NCI-H82 treated with DMSO at 0.1 percent for 48 hours (cell line): Measurements from ENCODE around the gene SYTL3.

Experiments used
- DNase-seq: peaks from one replicate; lab custom pipeline; 2025; ENCODE audit not compliant: unreplicated experiment; lab: John Stamatoyannopoulos, UW

The SYTL3 gene

DNA sequence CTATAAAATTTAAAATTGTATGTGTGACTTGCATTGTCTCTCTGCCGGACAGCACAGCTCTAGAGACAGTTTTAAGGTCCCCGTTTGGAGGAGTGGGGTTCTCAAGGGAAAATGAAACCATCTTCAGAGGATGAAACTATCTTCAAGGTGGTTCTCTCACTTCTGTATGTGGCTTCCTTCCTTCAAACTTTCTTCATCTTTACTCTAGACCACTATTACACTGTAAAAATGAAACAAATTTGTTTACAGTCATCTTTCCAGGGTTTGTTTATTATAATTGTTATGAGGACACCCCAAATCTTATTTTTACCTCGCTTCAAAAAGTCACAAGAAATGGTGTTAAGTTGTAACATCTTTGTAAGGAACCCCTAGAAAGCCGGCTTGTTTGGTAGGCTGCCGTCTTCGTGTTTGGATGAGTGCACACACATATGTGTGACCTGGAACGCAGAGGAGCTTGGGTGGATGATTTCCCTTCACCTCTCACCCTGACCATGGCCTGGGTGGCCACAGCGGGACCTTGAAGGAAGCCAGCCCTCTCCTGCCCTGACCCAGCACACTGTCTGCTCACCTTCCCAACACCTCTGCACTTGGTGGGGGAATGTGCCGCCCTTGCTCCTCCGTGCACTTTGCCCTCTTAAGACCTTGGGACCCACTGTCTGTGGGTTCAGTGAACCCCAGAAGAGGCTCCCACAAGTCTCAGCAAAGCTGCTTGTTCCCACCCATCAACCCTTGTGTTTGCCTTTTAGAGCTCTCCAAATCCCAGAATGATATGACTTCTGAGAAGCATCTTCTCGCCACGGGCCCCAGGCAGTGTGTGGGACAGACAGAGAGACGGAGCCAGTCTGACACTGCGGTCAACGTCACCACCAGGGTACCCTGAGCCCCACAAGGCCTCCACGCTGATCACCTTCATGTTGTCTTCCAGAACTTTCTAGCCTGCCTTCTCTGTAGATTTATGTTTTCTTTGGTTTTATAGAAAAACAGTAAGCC is 67.8 kb downstream of the SYTL3 start:
- no peak for DNase-seq

GRCh38 chr6:158718461-158719046 is 68.7 kb downstream of the SYTL3 start:
- no peak for DNase-seq

DNA sequence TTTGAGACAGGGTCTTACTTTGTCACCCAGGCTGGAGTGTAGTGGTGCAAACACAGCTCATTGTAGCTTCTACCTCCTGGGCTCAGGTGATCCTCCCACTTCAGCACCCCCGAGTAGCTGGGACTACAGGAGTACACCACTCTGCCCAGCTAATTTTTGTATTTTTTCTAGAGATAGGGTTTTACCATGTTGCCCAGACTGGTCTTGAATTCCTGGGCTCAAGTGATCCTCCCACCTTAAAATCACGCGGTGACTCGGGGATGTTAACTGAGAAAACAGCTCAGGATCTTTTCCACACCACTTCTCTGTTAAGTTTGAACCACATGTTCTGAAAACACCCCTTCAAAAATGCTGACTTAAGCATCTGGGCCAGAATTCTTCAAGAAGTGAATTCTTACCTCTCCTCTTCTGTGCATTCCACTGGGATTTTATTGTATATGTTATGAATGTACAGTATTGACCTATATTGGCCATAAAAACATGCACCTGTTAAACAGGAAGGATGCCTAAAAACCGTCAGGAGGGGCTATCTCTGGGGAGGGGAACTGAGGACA is 72.4 kb downstream of the SYTL3 start:
- DNase-seq: no peak

DNA sequence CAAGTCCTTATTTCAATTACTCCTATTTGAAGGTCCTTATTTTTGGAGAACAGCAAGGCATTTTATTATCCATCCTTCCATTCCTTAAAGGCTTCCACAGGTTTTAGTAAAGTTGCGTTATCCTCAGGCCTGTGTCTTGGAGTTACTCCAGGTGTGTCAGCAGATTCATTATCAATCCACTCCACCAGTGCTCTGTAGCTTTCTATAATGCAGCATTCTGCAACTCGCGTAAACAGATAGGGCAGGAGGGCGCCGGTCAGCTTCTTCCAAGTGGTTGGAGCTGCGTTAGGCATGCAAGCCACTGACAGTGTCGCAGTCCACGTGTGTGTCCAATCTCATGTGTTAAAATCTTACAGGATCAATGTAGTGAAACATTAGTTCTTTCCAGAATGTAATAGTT is 75.8 kb downstream of the SYTL3 start:
- no peak for DNase-seq

DNA sequence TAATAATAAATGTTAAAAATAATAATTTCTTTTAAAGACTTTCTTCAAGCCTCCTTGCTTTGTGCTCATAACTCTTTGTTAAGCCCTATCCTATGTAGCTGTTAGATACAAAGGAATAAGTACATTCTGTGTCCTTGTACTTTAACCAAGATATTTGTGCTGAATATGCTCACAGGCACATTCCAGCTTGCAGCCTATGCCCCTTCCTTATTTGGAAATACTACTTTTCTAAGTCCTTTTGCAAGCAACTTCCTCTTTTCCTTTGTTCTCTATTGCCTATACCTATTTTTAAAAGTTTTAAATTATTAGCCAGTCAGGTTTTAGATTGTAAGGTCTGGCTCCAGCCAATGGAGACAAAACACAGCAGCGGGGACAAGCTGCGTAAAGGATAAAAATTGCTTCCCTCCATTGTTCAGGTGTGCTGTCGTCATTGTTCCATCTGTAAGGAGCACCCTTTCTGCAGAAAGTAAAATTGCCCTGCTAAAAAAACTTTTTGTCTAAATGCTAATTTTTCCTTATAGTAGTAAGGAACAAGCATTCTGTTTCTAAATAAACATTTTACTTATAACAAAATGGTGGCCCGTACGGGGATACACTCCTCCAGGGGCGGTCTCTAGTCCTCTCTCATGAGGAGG is 80.2 kb downstream of the SYTL3 start:
- DNase-seq: no peak

DNA sequence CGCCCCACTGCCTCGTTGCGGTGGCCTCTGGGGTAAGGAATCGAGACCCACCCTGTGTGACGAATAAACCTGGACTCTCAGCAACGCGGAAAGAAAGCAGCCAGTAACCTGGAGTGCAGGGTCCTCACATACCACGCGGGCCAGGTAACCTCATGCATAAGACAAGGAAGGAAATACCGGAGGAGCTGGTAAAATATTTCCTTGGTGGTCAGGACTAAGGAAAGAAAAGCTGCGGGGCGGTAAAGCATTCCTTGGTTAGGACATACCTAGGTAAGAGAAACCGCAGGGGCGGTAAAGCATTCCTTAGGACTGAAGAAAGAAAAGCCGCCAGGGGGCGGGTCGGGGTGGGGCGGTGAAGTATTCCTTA is 80.7 kb downstream of the SYTL3 start:
- DNase-seq: no peak

DNA sequence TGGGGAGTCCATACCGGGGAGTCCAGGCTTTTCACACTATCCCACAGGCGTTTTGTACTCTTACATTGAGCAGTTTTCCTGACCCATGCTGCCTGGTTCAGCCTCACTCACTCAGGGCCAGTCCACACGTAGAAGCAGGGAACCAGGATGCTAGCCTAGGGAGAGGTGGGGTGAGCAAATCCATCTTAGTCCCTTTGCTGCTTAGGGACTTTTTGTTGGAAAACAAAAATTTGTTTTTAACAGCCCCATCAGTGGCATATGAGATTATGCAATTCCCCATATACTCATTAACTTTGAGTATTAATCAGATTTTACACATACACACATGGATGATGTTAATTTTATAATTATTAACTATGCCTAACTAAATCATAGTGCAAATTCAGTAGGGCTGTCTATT is 85.2 kb downstream of the SYTL3 start:
- DNase-seq: no peak

GRCh38 chr6:158737082-158737709 is 87.3 kb downstream of the SYTL3 start:
- DNase-seq: no peak

DNA sequence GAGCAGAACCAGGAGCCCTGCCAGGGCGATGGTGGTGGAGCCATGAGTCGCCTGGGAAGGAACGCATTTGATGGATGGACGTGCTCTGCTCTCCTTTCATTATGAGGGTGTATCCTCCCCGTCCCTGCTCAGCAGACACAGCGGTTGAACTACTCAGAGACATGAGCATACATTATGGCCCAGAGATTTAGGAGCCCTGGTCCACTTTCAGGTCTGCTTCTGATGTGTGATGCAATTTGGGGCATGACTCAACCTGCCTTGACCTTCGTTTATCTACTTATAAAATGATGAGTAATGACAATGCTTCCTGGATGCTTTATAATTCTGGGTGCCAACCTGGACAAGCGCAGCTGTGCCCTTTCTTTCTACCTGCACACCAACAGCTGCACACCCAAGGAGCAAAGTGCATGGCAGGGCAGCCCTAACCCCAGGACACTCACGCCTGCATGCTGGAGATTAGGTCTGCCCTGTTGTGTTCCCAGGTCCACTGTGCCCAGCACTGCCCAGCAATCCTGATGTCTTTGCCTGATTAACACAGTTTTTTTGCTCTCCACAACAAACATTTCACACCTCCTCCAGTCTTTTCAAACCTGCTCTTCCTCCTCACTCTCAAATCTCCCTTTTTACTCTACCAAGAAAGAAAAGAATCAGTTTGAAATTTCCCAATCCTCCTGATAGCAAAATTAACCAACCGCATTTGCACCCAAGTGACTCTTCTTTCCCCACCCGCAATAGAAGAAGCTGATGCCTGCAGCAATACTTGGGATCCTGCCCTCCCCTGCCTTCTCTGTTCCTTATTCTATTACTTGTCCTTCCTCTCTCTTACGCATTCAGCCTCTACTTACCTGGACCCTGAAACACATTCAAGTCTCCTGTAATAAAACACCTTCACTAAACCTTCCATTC is 88.1 kb downstream of the SYTL3 start:
- no peak for DNase-seq

- no peak for DNase-seq
These were observed 89.8 kb downstream of the SYTL3 start for GRCh38 chr6:158739673-158740072.

GRCh38 chr6:158743033-158743651 is 93.3 kb downstream of the SYTL3 start:
- DNase-seq: no peak

- no peak for DNase-seq
These were observed 95.2 kb downstream of the SYTL3 start for GRCh38 chr6:158744986-158745430.

GRCh38 chr6:158751224-158751623 is 101.4 kb downstream of the SYTL3 start:
- DNase-seq: no peak

DNA sequence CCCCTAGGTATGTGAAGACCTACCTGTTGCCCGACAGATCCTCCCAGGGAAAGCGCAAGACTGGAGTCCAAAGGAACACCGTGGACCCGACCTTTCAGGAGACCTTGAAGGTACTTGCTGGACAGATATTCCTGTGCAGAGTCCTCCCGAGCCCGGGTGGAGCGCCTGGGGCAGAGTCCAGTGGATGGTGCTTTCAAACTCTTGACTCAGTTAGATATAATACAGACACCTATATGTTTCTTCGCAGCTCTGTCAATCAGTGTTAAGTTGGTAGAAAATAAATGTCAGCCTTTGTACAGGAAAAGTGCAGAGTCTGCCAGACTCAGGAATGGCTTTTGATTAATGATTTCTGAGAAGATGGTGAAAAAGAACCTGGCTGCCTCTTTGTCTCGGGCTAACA is 102.1 kb downstream of the SYTL3 start:
- DNase-seq: no peak

DNA sequence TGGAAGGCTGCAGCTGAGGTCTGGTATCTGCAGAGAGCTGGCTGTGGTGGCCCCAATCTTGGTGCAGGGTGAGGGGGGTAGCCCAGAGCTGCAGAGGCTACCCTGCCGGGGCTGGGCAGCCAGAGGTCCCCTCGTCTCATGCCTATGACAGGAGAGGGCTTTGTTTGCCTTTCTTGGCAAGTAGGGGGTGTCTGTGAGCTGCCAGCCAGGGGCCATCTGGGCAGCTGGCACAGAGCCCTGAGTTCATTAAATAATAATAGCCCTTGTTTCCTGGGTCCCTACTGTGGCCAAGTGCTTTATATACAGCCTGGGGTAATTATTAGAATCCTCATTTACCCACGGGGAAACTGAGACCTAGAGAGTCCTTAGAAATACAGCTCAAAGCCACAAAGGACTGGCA is 102.8 kb downstream of the SYTL3 start:
- DNase-seq: peak; percentile 63

DNA sequence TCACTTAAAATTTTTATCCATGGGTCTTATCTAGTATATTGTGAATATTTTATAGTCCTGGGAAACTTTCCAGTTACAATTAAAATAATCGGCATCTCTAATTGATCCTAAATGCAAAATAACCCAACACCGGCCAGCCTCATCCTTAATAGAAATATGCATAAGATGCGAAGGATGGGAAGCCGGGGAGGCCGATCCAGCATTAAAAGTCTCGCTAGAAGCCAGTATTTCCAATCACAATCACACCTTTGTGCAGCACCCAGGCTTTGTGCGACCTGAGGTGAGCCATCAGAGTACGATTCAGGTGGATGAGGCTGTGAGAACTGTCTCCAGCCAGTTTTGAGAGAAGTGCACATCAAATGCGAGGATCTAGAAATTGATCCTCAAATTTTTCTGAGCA is 104.0 kb downstream of the SYTL3 start:
- DNase-seq: no peak

DNA sequence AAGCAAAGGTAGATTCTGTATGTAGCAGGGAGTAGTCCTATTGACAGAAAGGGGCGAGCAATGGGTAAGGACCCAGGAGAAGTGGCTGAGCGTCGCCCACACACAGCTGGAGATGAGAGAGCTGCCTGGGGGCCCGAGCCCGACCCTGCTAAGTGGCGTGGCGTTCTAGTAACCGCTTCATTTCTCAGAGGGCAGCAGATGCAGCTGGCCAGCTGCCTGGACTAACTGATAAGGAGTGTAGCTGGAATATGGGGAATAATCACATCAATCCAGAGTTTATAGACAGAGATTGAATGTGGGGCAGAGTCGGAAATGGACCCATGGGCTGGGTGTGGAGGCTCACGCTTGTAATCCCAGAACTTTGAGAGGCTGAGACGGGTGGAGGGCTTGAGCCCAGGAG is 104.9 kb downstream of the SYTL3 start:
- DNase-seq: no peak

GRCh38 chr6:158755636-158756035 is 105.8 kb downstream of the SYTL3 start:
- DNase-seq: no peak

- DNase-seq: no peak
These were observed 106.3 kb downstream of the SYTL3 start for GRCh38 chr6:158756126-158756525.
